AG10803 (cell line): Measurements from ENCODE around the gene TSPAN17.

Source experiments
- DNase-seq: peaks from one replicate; pipeline ENCODE4 v3.0.0; 2010; ENCODE audit warnings: low read depth
- H3K4me3 ChIP-seq: 2 replicates; pipeline ENCODE4 v1.5.1; 2011; ENCODE audit warnings: mild to moderate bottlenecking, low read length, control low read depth
- TF ChIP-seq, protein P1 (sequence below): conservative IDR thresholded peaks from 2 replicates; pipeline ENCODE4 v1.5.1; 2011; ENCODE audit warnings: mild to moderate bottlenecking, low read length, control low read depth, inconsistent platforms

Gene TSPAN17

DNA sequence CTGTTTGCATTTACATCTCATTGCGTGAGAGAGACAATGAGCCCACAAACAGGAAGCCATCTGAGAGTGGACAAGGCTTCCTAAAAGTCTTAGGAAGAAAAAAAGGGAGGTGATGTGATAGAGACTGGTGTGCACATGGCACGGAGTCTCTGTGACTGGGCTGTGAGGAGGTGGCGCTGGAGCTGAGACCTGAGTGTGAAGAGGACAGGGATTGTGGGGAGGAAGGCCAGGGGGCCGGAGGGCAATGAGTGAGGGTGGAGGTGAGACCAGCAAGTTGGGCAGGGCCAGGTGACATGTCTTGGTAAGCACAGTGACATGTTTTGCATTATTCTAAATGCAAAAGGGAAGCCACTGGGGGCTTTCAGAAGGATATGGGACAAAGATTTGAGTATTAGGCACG is 45.0 kb downstream of the TSPAN17 start:
- TF ChIP-seq, protein P1, sequence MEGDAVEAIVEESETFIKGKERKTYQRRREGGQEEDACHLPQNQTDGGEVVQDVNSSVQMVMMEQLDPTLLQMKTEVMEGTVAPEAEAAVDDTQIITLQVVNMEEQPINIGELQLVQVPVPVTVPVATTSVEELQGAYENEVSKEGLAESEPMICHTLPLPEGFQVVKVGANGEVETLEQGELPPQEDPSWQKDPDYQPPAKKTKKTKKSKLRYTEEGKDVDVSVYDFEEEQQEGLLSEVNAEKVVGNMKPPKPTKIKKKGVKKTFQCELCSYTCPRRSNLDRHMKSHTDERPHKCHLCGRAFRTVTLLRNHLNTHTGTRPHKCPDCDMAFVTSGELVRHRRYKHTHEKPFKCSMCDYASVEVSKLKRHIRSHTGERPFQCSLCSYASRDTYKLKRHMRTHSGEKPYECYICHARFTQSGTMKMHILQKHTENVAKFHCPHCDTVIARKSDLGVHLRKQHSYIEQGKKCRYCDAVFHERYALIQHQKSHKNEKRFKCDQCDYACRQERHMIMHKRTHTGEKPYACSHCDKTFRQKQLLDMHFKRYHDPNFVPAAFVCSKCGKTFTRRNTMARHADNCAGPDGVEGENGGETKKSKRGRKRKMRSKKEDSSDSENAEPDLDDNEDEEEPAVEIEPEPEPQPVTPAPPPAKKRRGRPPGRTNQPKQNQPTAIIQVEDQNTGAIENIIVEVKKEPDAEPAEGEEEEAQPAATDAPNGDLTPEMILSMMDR = no peak
- no peak overlapping the region for H3K4me3 ChIP-seq
- DNase-seq = no peak

DNA sequence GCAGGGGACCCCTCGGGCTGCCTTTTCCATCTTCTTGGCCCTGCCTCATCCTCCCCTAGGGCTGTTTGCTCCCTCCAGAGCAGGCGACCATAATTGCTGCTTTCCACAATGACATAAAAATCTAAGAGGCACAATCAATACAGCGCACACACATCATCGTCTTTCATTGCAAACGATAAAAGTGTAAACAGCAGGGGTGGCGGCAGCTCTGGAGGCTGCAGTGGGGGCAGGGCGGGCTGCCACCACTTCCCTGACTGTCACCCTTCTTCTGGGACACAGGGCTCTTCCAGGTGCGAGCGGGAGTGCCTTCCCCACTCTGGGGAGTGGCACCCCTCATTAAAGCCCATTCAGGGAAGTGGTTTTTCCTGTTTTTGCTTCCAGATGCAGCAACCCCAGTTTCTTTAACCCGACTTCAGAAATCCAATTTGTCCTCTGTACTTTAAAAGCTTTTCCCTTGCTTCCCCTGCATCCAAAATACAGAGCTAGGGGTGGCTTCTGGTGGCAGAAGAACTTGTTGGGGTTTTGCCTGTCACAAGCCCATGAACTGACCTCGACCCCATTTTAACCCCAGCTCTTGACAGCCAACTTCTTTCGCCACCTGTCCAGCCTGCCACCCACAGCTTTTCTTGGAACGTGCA is 45.7 kb downstream of the TSPAN17 start:
- TF ChIP-seq, protein P1 = no peak
- no peak for DNase-seq
- no peak overlapping the region for H3K4me3 ChIP-seq

DNA sequence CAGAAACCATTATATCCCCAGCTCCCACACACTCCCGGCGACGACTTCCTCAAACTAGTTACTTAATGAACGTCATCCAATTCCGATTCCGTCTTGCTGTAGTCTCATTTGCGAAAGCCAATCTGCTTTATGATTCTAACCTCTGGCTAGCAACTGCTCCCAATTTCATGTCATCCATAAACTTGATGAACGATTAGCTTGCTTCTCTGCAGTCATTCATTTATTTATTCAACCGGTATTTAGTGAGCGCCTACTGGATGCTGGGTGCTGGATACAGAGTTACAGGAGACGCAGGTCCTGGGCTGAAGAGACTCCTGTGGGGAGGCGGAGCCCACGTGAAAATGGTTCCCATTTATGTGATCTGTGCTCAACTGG is 46.2 kb downstream of the TSPAN17 start:
- no peak for DNase-seq
- H3K4me3 ChIP-seq = no peak overlapping the region
- TF ChIP-seq, protein P1 = no peak

DNA sequence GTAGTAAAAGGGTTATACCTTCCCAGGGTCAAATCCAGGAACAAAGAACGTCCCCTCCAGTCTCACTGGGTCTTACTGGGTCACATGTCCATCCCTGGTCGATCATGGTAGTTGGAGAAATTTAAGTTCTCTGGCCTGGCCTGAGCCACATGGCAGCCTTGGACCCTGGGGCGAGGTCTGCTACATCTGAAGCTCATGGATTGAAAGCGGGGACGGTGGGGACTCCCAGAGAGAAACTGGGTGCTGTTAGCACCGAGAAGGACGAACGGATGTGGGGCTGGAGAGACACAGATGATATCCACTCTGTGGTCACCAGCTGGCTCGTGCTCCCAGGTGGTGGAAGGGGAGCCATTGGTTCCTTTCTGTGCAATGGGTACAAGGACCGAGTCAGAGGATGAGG is 46.9 kb downstream of the TSPAN17 start:
- no peak overlapping the region for H3K4me3 ChIP-seq
- TF ChIP-seq, protein P1 = no peak
- DNase-seq = no peak

DNA sequence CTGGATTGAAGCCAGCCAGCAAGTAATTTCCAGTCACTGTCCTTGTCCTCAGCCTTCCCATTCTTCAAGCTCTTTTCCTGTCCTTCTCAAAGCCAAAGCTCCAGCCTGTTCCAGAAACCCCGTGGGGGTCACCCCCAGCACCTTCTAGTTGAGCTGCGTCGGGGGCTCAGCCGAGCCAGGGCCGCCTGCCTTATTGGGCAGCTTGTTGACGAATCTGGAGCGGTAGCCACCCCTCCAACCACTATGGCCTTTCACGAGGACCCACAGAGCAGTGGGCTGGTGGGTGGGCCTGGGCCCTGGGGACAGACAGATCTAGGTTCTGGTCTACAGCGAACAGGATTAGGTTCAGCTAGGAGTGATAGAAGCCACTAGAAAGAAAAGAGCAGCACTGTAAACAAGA is 47.3 kb downstream of the TSPAN17 start:
- H3K4me3 ChIP-seq = no peak overlapping the region

DNA sequence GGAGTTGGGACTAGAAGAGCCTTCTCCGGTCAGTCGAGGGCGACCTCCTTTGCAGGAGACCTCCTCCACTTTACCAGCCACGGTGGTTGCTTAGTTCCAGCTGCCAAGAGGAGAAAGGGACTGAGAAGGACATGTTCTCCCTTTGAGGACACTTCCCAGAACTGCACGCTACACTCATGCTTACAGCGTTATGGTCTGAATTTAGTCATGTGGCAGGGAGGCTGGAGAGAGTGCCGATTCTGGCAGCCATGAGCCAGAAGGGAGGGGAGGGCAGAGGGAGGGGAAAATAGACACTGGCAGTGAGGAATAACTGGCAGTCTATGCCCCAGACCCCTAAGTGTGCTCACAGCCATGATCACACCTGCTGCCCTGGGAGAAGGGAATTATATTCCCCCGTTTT is 47.8 kb downstream of the TSPAN17 start:
- no peak for DNase-seq
- TF ChIP-seq, protein P1 = no peak

More for the DNA sequence above, 47.3 kb downstream of the TSPAN17 start:
- TF ChIP-seq, protein P1 = no peak
- no peak for DNase-seq

DNA sequence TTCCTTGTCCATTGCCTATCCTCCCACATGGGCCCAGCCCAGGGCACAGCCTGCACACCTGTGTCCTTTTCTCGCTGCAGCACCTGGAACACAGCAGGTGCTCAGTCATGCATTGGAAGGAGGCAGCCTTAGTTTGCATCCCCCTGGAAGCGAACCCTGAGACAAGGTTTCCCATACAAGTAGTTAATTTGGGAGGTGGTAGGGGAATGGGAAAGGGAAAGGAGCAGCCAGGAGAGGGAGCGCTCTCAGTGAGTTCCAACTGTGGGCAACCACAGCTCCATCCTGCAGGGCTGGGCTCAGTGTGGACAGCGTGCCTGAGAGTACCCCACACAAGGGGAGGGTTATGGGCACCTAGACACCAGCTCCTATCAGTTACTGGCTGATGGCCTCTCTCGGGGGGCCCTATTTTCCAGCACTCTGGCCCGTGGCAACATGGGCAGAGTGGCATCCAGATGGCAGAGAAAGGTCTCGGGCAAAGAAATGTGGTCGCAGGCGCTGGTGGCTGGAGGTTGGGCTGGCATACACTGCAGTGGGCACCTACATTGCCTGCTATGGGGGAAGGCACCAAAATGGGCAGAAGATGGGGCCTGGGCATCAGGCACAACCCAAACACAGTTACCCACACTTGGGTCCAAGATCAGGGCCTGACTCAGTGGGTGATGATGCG is 50.1 kb downstream of the TSPAN17 start:
- DNase-seq = no peak
- TF ChIP-seq, protein P1 = no peak
- H3K4me3 ChIP-seq = no peak overlapping the region

More for the DNA sequence above, 47.8 kb downstream of the TSPAN17 start:
- H3K4me3 ChIP-seq = no peak overlapping the region
